ENCODE measurements around the gene UBE2E3.
A peak's percentile ranks its signal among the peaks of the same experiment; 100 is the strongest.
"Not testable (repeated sequence)": the region's sequence is repeated elsewhere in the genome, so short reads cannot be mapped to it uniquely, and the experiment has no call there.

The UBE2E3 gene

GRCh38 chr2:181036445-181036844, 56.0 kb downstream of the UBE2E3 start:
- DNase-seq (ENCODE audit: low read depth), result no peak

- DNase-seq (ENCODE audit: low read depth), result no peak
Observed at GRCh38 chr2:181036848-181037603, 56.6 kb downstream of the UBE2E3 start.

- DNase-seq (ENCODE audit: low read depth), result no peak
Observed at GRCh38 chr2:181037922-181038321, 57.5 kb downstream of the UBE2E3 start.

GRCh38 chr2:181038796-181039195, 58.4 kb downstream of the UBE2E3 start:
- no peak for DNase-seq (ENCODE audit: low read depth)

GRCh38 chr2:181040839-181041238, 60.4 kb downstream of the UBE2E3 start:
- DNase-seq (ENCODE audit: low read depth), result not testable (repeated sequence)

GRCh38 chr2:181041661-181042060, 61.3 kb downstream of the UBE2E3 start:
- no peak for DNase-seq (ENCODE audit: low read depth)

GRCh38 chr2:181042706-181043105, 62.3 kb downstream of the UBE2E3 start:
- no peak for DNase-seq (ENCODE audit: low read depth)

GRCh38 chr2:181046833-181047232, 66.4 kb downstream of the UBE2E3 start:
- DNase-seq (ENCODE audit: low read depth), result no peak

GRCh38 chr2:181047829-181048228, 67.4 kb downstream of the UBE2E3 start:
- DNase-seq (ENCODE audit: low read depth), result no peak

- no peak for DNase-seq (ENCODE audit: low read depth)
Observed at GRCh38 chr2:181051861-181052522, 71.6 kb downstream of the UBE2E3 start.

- no peak for DNase-seq (ENCODE audit: low read depth)
Observed at GRCh38 chr2:181052523-181052891, 72.1 kb downstream of the UBE2E3 start.

GRCh38 chr2:181054256-181054655, 73.9 kb downstream of the UBE2E3 start:
- DNase-seq (ENCODE audit: low read depth), result no peak

GRCh38 chr2:181054843-181055242, 74.4 kb downstream of the UBE2E3 start:
- no peak for DNase-seq (ENCODE audit: low read depth)

GRCh38 chr2:181058378-181059269, 78.2 kb downstream of the UBE2E3 start:
- peak; percentile 9 for DNase-seq (ENCODE audit: low read depth)

GRCh38 chr2:181063696-181064095, 83.3 kb downstream of the UBE2E3 start:
- no peak for DNase-seq (ENCODE audit: low read depth)

GRCh38 chr2:181065458-181065857, 85.1 kb downstream of the UBE2E3 start:
- no peak for DNase-seq (ENCODE audit: low read depth)

- DNase-seq (ENCODE audit: low read depth), result no peak
Observed at GRCh38 chr2:181066333-181066732, 85.9 kb downstream of the UBE2E3 start.

- no peak for DNase-seq (ENCODE audit: low read depth)
Observed at GRCh38 chr2:181070119-181070835, 89.9 kb downstream of the UBE2E3 start.

GRCh38 chr2:181070836-181071200, 90.4 kb downstream of the UBE2E3 start:
- no peak for DNase-seq (ENCODE audit: low read depth)

GRCh38 chr2:181072486-181073235, 92.3 kb downstream of the UBE2E3 start:
- no peak for DNase-seq (ENCODE audit: low read depth)

- DNase-seq (ENCODE audit: low read depth), result no peak
Observed at GRCh38 chr2:181073896-181074295, 93.5 kb downstream of the UBE2E3 start.

Measured in activated gamma-delta T cell treated with anti-CD3 and anti-CD28 coated beads, Interleukin-2, amount 50 U/mL, for 16 hours (primary cell).